WTC11 (cell line): ENCODE results near the gene STEAP1. TPM values are rescaled to one million over a fixed set of nuclear protein-coding genes. Genes with fewer than 3 reads are reported as not detected.

Experiments used
- ATAC-seq: fragments of 200-7000 bp; cut with Tn5 transposase; 2 replicates; pipeline ENCODE4 v1.10.0; 2021; ENCODE audit warnings: mild to moderate bottlenecking, moderate library complexity
- CTCF ChIA-PET: fragments of 300-600 bp; sonication (Branson Sonifier 250); formaldehyde crosslinking; loops from one replicate; lab custom pipeline; 2021; ENCODE audit warnings: antibody characterized with exemption; lab: Charles Lee
- POLR2A ChIA-PET: fragments of 350-600 bp; sonication (Branson Sonifier 250); formaldehyde crosslinking; loops from one replicate; lab custom pipeline; 2021; ENCODE audit warnings: antibody characterized with exemption; lab: Charles Lee
- DNase-seq: peaks from one replicate; pipeline ENCODE4 v3.0.0; 2021; ENCODE audit warnings: low spot score
- H3K27ac Mint-ChIP-seq: 2 replicates; pipeline ENCODE4 v1.8.0; 2021; ENCODE audit warnings: mixed read lengths
- H3K27me3 Mint-ChIP-seq: 2 replicates; pipeline ENCODE4 v1.8.0; 2021; ENCODE audit warnings: low read depth, mild to moderate bottlenecking, moderate library complexity, mixed read lengths
- H3K36me3 Mint-ChIP-seq: 2 replicates; pipeline ENCODE4 v1.8.0; 2021; ENCODE audit warnings: mixed read lengths
- H3K4me1 Mint-ChIP-seq: 2 replicates; pipeline ENCODE4 v1.8.0; 2022; ENCODE audit warnings: mixed read lengths
- H3K4me3 Mint-ChIP-seq: 2 replicates; pipeline ENCODE4 v1.8.0; 2021; ENCODE audit warnings: mild to moderate bottlenecking, moderate library complexity, mixed read lengths
- H3K9me3 Mint-ChIP-seq: 2 replicates; pipeline ENCODE4 v1.8.0; 2021; ENCODE audit warnings: mixed read lengths
- ATF3 ChIP-seq: sonication (generic); formaldehyde crosslinking; conservative IDR thresholded peaks from 2 replicates; pipeline ENCODE4 v1.8.1; 2022; ENCODE audit warnings: mild to moderate bottlenecking, missing genetic modification reagents
- CBFB ChIP-seq: sonication (generic); formaldehyde crosslinking; IDR thresholded peaks from 2 replicates; pipeline ENCODE4 v1.8.1; 2022; ENCODE audit warnings: mild to moderate bottlenecking, low read depth, missing genetic modification reagents
- E2F4 ChIP-seq: sonication (generic); formaldehyde crosslinking; IDR thresholded peaks from 2 replicates; pipeline ENCODE4 v1.8.1; 2022; ENCODE audit warnings: low read depth, mild to moderate bottlenecking, moderate library complexity, missing genetic modification reagents, borderline replicate concordance
- ELF4 ChIP-seq: sonication (generic); formaldehyde crosslinking; IDR thresholded peaks from 2 replicates; pipeline ENCODE4 v1.8.1; 2022; ENCODE audit warnings: low read depth, mild to moderate bottlenecking, moderate library complexity, missing genetic modification reagents
- EMX1 ChIP-seq: fragments of 250-450 bp; sonication (Bioruptor Pico); IDR thresholded peaks from 2 replicates; pipeline ENCODE4 v1.8.0; 2021; ENCODE audit warnings: mild to moderate bottlenecking
- FOXP4 ChIP-seq: sonication (generic); formaldehyde crosslinking; IDR thresholded peaks from 2 replicates; pipeline ENCODE4 v1.8.0; 2022; ENCODE audit warnings: mild to moderate bottlenecking, missing genetic modification reagents
- GABPB1 ChIP-seq: sonication (generic); formaldehyde crosslinking; IDR thresholded peaks from 2 replicates; pipeline ENCODE4 v1.8.1; 2023; ENCODE audit warnings: mild to moderate bottlenecking, missing genetic modification reagents
- JUN ChIP-seq: sonication (generic); formaldehyde crosslinking; IDR thresholded peaks from 2 replicates; pipeline ENCODE4 v1.8.0; 2023; ENCODE audit warnings: mild to moderate bottlenecking, missing genetic modification reagents
- MAX ChIP-seq: sonication (generic); formaldehyde crosslinking; IDR thresholded peaks from 2 replicates; pipeline ENCODE4 v1.8.0; 2022; ENCODE audit warnings: mild to moderate bottlenecking, missing genetic modification reagents
- MLX ChIP-seq: sonication (generic); formaldehyde crosslinking; IDR thresholded peaks from 2 replicates; pipeline ENCODE4 v1.8.1; 2023; ENCODE audit warnings: mild to moderate bottlenecking, missing genetic modification reagents, moderate library complexity
- NR3C1 ChIP-seq: sonication (generic); formaldehyde crosslinking; conservative IDR thresholded peaks from 2 replicates; pipeline ENCODE4 v1.8.1; 2023; ENCODE audit warnings: low read depth, mild to moderate bottlenecking, missing genetic modification reagents
- PRRX2 ChIP-seq: fragments of 250-450 bp; sonication (Bioruptor Pico); IDR thresholded peaks from 2 replicates; pipeline ENCODE4 v1.8.0; 2021; ENCODE audit warnings: mild to moderate bottlenecking
- STAT6 ChIP-seq: sonication (generic); formaldehyde crosslinking; conservative IDR thresholded peaks from 2 replicates; pipeline ENCODE4 v1.8.1; 2023; ENCODE audit warnings: mild to moderate bottlenecking, low read depth, missing genetic modification reagents, moderate library complexity
- TCF7 ChIP-seq: sonication (generic); formaldehyde crosslinking; IDR thresholded peaks from 2 replicates; pipeline ENCODE4 v1.8.0; 2022; ENCODE audit warnings: mild to moderate bottlenecking, low read depth, missing genetic modification reagents, moderate library complexity
- TEAD1 ChIP-seq: sonication (generic); formaldehyde crosslinking; IDR thresholded peaks from 2 replicates; pipeline ENCODE4 v1.8.0; 2022; ENCODE audit warnings: mild to moderate bottlenecking, missing genetic modification reagents
- TP53 ChIP-seq: sonication (generic); formaldehyde crosslinking; IDR thresholded peaks from 2 replicates; pipeline ENCODE4 v1.8.1; 2023; ENCODE audit warnings: mild to moderate bottlenecking, missing genetic modification reagents
- USF2 ChIP-seq: sonication (generic); formaldehyde crosslinking; IDR thresholded peaks from 2 replicates; pipeline ENCODE4 v1.8.1; 2023; ENCODE audit warnings: mild to moderate bottlenecking, missing genetic modification reagents, moderate library complexity
- ZNF232 ChIP-seq: sonication (generic); formaldehyde crosslinking; IDR thresholded peaks from 2 replicates; pipeline ENCODE4 v1.8.0; 2022; ENCODE audit warnings: mild to moderate bottlenecking, missing genetic modification reagents
- ZNF396 ChIP-seq: fragments of 250-450 bp; sonication (Bioruptor Pico); IDR thresholded peaks from 2 replicates; pipeline ENCODE4 v1.8.0; 2021; ENCODE audit warnings: mild to moderate bottlenecking, moderate library complexity, borderline replicate concordance
- ZNF423 ChIP-seq: fragments of 250-450 bp; sonication (Bioruptor Pico); IDR thresholded peaks from 2 replicates; pipeline ENCODE4 v2.1.2; 2022; ENCODE audit warnings: mild to moderate bottlenecking, moderate library complexity
- ZNF532 ChIP-seq: fragments of 250-450 bp; sonication (Bioruptor Pico); IDR thresholded peaks from 2 replicates; pipeline ENCODE4 v1.9.0; 2021; ENCODE audit warnings: mild to moderate bottlenecking, borderline replicate concordance
- ZSCAN18 ChIP-seq: fragments of 250-450 bp; sonication (Bioruptor Pico); IDR thresholded peaks from 2 replicates; pipeline ENCODE4 v2.1.2; 2022; ENCODE audit warnings: mild to moderate bottlenecking, moderate library complexity
- total RNA-seq: library from RNA; stranded (reverse); gene quantifications from 3 replicates; pipeline ENCODE4 v1.2.3, GENCODE V29; 2021

The STEAP1 gene
- total RNA-seq, 1 experiment from 2014 or later = 2.4 TPM

GRCh38 chr7:90207956-90208355 is 53.7 kb downstream of the STEAP1 start (continued):
- TF ChIP-seq GABPB1 (CRISPR knock-in tag) (no peak), ZNF232 (CRISPR knock-in tag) (no peak)

- H3K36me3 Mint-ChIP-seq = no peaks in the 10 kb centered on the region
- ChIA-PET POLR2A (no interaction called here), CTCF (no interaction called here)
- H3K27me3 Mint-ChIP-seq = no peaks in the 10 kb centered on the region
- DNase-seq = no peak
- H3K9me3 Mint-ChIP-seq = no peaks in the 10 kb centered on the region
- H3K4me1 Mint-ChIP-seq = peaks cover 10% of the 10 kb centered on the region
- no peak overlapping the region for H3K27ac Mint-ChIP-seq
- TF ChIP-seq ZNF423 = no peak
- no peak for TF ChIP-seq NR3C1 (CRISPR knock-in tag)
- no peak for TF ChIP-seq TP53
- TF ChIP-seq ZNF396 (CRISPR knock-in tag) = no peak
- no peak for TF ChIP-seq USF2 (CRISPR knock-in tag)
- no peak for TF ChIP-seq ZNF532 (CRISPR knock-in tag)
- no peak for TF ChIP-seq FOXP4 (CRISPR knock-in tag)
- no peak for TF ChIP-seq CBFB
- no peak for TF ChIP-seq ELF4 (CRISPR knock-in tag)
- no peak for TF ChIP-seq JUN
- TF ChIP-seq MAX (CRISPR knock-in tag) = no peak
- no peak for TF ChIP-seq TCF7 (CRISPR knock-in tag)
- no peak for TF ChIP-seq TEAD1 (CRISPR knock-in tag)
- no peak for TF ChIP-seq PRRX2 (CRISPR knock-in tag)
- TF ChIP-seq EMX1 = no peak
- no peak for TF ChIP-seq STAT6
- no peak for TF ChIP-seq ZSCAN18 (CRISPR knock-in tag)
- no peak for TF ChIP-seq E2F4 (CRISPR knock-in tag)
- TF ChIP-seq MLX (CRISPR knock-in tag) = no peak
- TF ChIP-seq ATF3 (CRISPR knock-in tag) = no peak
- TF ChIP-seq, all 79 proteins: peak for 0
- no peak for ATAC-seq
- no peak overlapping the region for H3K4me3 Mint-ChIP-seq
Measured at GRCh38 chr7:90209776-90210175, 55.5 kb downstream of the STEAP1 start.
